Left ventricle myocardium inferior (tissue), 1 donor: ENCODE results near the gene MAP2. TPM values are rescaled to one million over a fixed set of nuclear protein-coding genes. Genes with fewer than 3 reads are reported as not detected.

Experiments used
- DNase-seq: peaks from one replicate; pipeline ENCODE4 v3.0.0-alpha.2; 2020
- H3K27ac ChIP-seq: fragments of 200-600 bp; replicated peaks from 2 replicates; pipeline ENCODE4 v1.8.0; 2021
- H3K27me3 ChIP-seq: fragments of 200-600 bp; 2 replicates; pipeline ENCODE4 v1.8.0; 2021; ENCODE audit warnings: low read depth
- H3K36me3 ChIP-seq: fragments of 200-600 bp; 2 replicates; pipeline ENCODE4 v1.8.0; 2021
- H3K4me1 ChIP-seq: fragments of 200-600 bp; 2 replicates; pipeline ENCODE4 v1.8.0; 2021
- H3K4me3 ChIP-seq: fragments of 200-600 bp; 2 replicates; pipeline ENCODE4 v1.8.0; 2021; ENCODE audit warnings: mild to moderate bottlenecking, moderate library complexity
- H3K9me3 ChIP-seq: fragments of 200-600 bp; replicated peaks from 2 replicates; pipeline ENCODE4 v1.8.0; 2021
- CTCF ChIP-seq: fragments of 200-600 bp; IDR thresholded peaks from 2 replicates; pipeline ENCODE4 v1.8.0; 2021; ENCODE audit warnings: antibody characterized with exemption, mild to moderate bottlenecking, borderline replicate concordance
- intact Hi-C: fragments of 100-400 bp; cut with micrococcal nuclease; formaldehyde crosslinking; loops from one replicate; pipeline ENCODE4 v1.11.0; 2022
- total RNA-seq: library from RNA; stranded (reverse); fragmentation: NEBNext Ultra II Directional; extraction: Animal tissue kit (Norgen Biotek cat#: 25700); gene quantifications from one replicate; pipeline ENCODE4 v1.2.1, GENCODE V29; 2021
- donor health status: DM: no; HTN: yes; CAD: no; lungs with severe emphysema.

Gene MAP2
- total RNA-seq, 1 donor from 2014 or later, result 6.2 TPM

GRCh38 chr2:209411296-209411695, 12.6 kb upstream of the MAP2 start:
- intact Hi-C loops, result no loop called here
- no peaks in the 10 kb centered on the region for H3K27me3 ChIP-seq
- H3K4me3 ChIP-seq, result no peak overlapping the region
- no peak for TF ChIP-seq CTCF
- no peaks in the 10 kb centered on the region for H3K4me1 ChIP-seq
- H3K36me3 ChIP-seq, result no peaks in the 10 kb centered on the region
- no peak for DNase-seq
- peaks cover 18% of the 10 kb centered on the region for H3K9me3 ChIP-seq
- no peak overlapping the region for H3K27ac ChIP-seq

GRCh38 chr2:209411718-209412117, 12.1 kb upstream of the MAP2 start:
- intact Hi-C loops, result no loop called here
- H3K9me3 ChIP-seq, result peaks cover 18% of the 10 kb centered on the region
- H3K27me3 ChIP-seq, result no peaks in the 10 kb centered on the region
- no peak overlapping the region for H3K27ac ChIP-seq
- TF ChIP-seq CTCF, result no peak
- no peak overlapping the region for H3K4me3 ChIP-seq
- H3K4me1 ChIP-seq, result no peaks in the 10 kb centered on the region
- no peak for DNase-seq
- no peaks in the 10 kb centered on the region for H3K36me3 ChIP-seq

- no peaks in the 10 kb centered on the region for H3K27me3 ChIP-seq
- no peak overlapping the region for H3K4me3 ChIP-seq
- H3K9me3 ChIP-seq, result peaks cover 18% of the 10 kb centered on the region
- no peak for DNase-seq
- intact Hi-C loops, result no loop called here
- no peaks in the 10 kb centered on the region for H3K36me3 ChIP-seq
- H3K4me1 ChIP-seq, result no peaks in the 10 kb centered on the region
- TF ChIP-seq CTCF, result no peak
- no peak overlapping the region for H3K27ac ChIP-seq
Measured at GRCh38 chr2:209413311-209414014, 10.4 kb upstream of the MAP2 start.

- H3K9me3 ChIP-seq, result peaks cover 18% of the 10 kb centered on the region
- no peaks in the 10 kb centered on the region for H3K4me1 ChIP-seq
- intact Hi-C loops, result no loop called here
- H3K27me3 ChIP-seq, result no peaks in the 10 kb centered on the region
- TF ChIP-seq CTCF, result no peak
- H3K27ac ChIP-seq, result no peak overlapping the region
- no peaks in the 10 kb centered on the region for H3K36me3 ChIP-seq
- no peak overlapping the region for H3K4me3 ChIP-seq
- no peak for DNase-seq
Measured at GRCh38 chr2:209416913-209417312, 6.9 kb upstream of the MAP2 start.

- DNase-seq, result no peak
- Histone ChIP-seq H3K36me3 (no peaks in the 10 kb centered on the region), H3K4me1 (peaks cover 26% of the 10 kb centered on the region), H3K4me3 (no peak overlapping the region), H3K27me3 (no peaks in the 10 kb centered on the region), H3K27ac (no peak overlapping the region), H3K9me3 (no peaks in the 10 kb centered on the region)
- intact Hi-C loops, result loop anchor here (10.0 kb wide), 1 partner anchor 87 kb away; no protein-coding TSS in a partner anchor
- no peak for TF ChIP-seq CTCF
Measured at GRCh38 chr2:209422191-209422754, 1.6 kb upstream of the MAP2 start.
